ENCODE results near the gene BNIP2.
"Not testable (repeated sequence)": the region's sequence is repeated elsewhere in the genome, so short reads cannot be mapped to it uniquely, and the experiment has no call there.

The BNIP2 gene

GRCh38 chr15:59702351-59702750 lies 13.2 kb upstream of the BNIP2 start:
- no peak overlapping the region for H3K4me3 ChIP-seq (replicated peaks; ENCODE audit: low read depth, low read length)
- no peak for DNase-seq (ENCODE audit: extremely low read depth, low read depth)
- TF ChIP-seq, protein P1, sequence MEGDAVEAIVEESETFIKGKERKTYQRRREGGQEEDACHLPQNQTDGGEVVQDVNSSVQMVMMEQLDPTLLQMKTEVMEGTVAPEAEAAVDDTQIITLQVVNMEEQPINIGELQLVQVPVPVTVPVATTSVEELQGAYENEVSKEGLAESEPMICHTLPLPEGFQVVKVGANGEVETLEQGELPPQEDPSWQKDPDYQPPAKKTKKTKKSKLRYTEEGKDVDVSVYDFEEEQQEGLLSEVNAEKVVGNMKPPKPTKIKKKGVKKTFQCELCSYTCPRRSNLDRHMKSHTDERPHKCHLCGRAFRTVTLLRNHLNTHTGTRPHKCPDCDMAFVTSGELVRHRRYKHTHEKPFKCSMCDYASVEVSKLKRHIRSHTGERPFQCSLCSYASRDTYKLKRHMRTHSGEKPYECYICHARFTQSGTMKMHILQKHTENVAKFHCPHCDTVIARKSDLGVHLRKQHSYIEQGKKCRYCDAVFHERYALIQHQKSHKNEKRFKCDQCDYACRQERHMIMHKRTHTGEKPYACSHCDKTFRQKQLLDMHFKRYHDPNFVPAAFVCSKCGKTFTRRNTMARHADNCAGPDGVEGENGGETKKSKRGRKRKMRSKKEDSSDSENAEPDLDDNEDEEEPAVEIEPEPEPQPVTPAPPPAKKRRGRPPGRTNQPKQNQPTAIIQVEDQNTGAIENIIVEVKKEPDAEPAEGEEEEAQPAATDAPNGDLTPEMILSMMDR (IDR thresholded peaks at IDR 0.05; ENCODE audit: low read depth, low read length, missing control alignments): no peak

GRCh38 chr15:59701880-59702279 lies 12.8 kb upstream of the BNIP2 start:
- no peak for DNase-seq (ENCODE audit: extremely low read depth, low read depth)
- H3K4me3 ChIP-seq (replicated peaks; ENCODE audit: low read depth, low read length): no peak overlapping the region
- TF ChIP-seq, protein P1 (IDR thresholded peaks at IDR 0.05; ENCODE audit: low read depth, low read length, missing control alignments): no peak

GRCh38 chr15:59699810-59700431 lies 10.8 kb upstream of the BNIP2 start:
- TF ChIP-seq, protein P1 (IDR thresholded peaks at IDR 0.05; ENCODE audit: low read depth, low read length, missing control alignments): no peak
- no peak overlapping the region for H3K4me3 ChIP-seq (replicated peaks; ENCODE audit: low read depth, low read length)
- no peak for DNase-seq (ENCODE audit: extremely low read depth, low read depth)

DNA sequence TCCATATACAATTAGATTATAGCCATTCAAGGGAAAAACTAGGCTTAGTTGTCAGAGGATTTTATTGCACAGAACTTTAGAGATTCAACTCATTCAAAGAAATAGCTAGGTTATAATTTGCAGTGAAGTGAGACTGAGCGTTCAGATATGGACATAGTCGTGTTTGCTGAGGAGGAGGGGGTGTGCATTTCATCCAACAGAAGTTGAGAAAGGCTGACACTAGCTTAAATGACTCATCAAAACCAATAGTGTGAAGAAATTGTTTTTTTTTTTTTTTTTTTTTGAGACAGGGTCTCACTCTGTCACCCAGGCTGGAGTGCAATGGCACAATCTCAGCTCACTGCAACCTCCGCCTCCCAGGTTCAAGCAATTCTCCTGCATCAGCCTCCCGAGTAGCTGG lies 8.9 kb upstream of the BNIP2 start:
- H3K4me3 ChIP-seq (replicated peaks; ENCODE audit: low read depth, low read length); DNase-seq (ENCODE audit: extremely low read depth, low read depth): not testable (repeated sequence)

- TF ChIP-seq, protein P1 (IDR thresholded peaks at IDR 0.05; ENCODE audit: low read depth, low read length, missing control alignments): no peak
- DNase-seq (ENCODE audit: extremely low read depth, low read depth): no peak
- H3K4me3 ChIP-seq (replicated peaks; ENCODE audit: low read depth, low read length): no peak overlapping the region
Measured at GRCh38 chr15:59696332-59696731, 7.2 kb upstream of the BNIP2 start.

GRCh38 chr15:59694779-59695178 lies 5.7 kb upstream of the BNIP2 start:
- DNase-seq (ENCODE audit: extremely low read depth, low read depth): no peak
- TF ChIP-seq, protein P1 (IDR thresholded peaks at IDR 0.05; ENCODE audit: low read depth, low read length, missing control alignments): no peak

GRCh38 chr15:59691194-59691805 lies 2.2 kb upstream of the BNIP2 start:
- no peak for DNase-seq (ENCODE audit: extremely low read depth, low read depth)
- H3K4me3 ChIP-seq (replicated peaks; ENCODE audit: low read depth, low read length): no peak overlapping the region
- TF ChIP-seq, protein P1 (IDR thresholded peaks at IDR 0.05; ENCODE audit: low read depth, low read length, missing control alignments): peak; percentile 44

More at GRCh38 chr15:59694779-59695178, 5.7 kb upstream of the BNIP2 start:
- no peak overlapping the region for H3K4me3 ChIP-seq (replicated peaks; ENCODE audit: low read depth, low read length)
